Esophagus muscularis mucosa (tissue), 4 donors: Measurements from ENCODE around the gene FBXO4. TPM values are rescaled to one million over a fixed set of nuclear protein-coding genes. Genes with fewer than 3 reads are reported as not detected.

Experiments used
- DNase-seq: peaks from one replicate; pipeline ENCODE4 v3.0.0-alpha.2; 2017; ENCODE audit errors: extremely low spot score
- H3K27ac ChIP-seq, 4 donors: fragments of 200-600 bp; sonication (generic); replicated peaks in 1 of 4; 1 replicate in 3 of 4; 2 replicates in 1 of 4; pipeline ENCODE4 v1.5.1; 2016 to 2019; ENCODE audit warnings: mild to moderate bottlenecking in 1 of 4
- H3K27me3 ChIP-seq, 4 donors: fragments of 200-600 bp; sonication (generic); one replicate each; pipeline versions ENCODE4 v1.5.1 to v1.6.0; 2016 to 2019
- H3K36me3 ChIP-seq, 4 donors: fragments of 200-600 bp; sonication (generic); one replicate each; pipeline ENCODE4 v1.5.1; 2016 to 2019
- H3K4me1 ChIP-seq, 4 donors: fragments of 200-600 bp; sonication (generic); one replicate each; pipeline ENCODE4 v1.5.1; 2016 to 2019
- H3K4me3 ChIP-seq, 4 donors: fragments of 200-600 bp; sonication (generic); 1 replicate in 2 of 4; 2 replicates in 2 of 4; pipeline ENCODE4 v1.5.1; 2016 to 2019; ENCODE audit warnings: mild to moderate bottlenecking in 4 of 4, moderate library complexity in 1 of 4
- H3K9me3 ChIP-seq, 4 donors: fragments of 200-600 bp; sonication (generic); 1 replicate in 3 of 4; 2 replicates in 1 of 4; pipeline ENCODE4 v1.5.1; 2016 to 2019
- CTCF ChIP-seq, 3 experiments: fragments of 200-600 bp in 2 of 3; fragments of 450-650 bp in 1 of 3; sonication (generic) in 2 of 3; IDR thresholded peaks; one replicate each; pipeline ENCODE4 v1.5.1; 2017 to 2019; ENCODE audit warnings: antibody characterized with exemption in 3 of 3, mild to moderate bottlenecking in 2 of 3, moderate library complexity in 1 of 3
- EP300 ChIP-seq: sonication (generic); formaldehyde crosslinking; IDR thresholded peaks from one replicate; pipeline ENCODE4 v1.6.1; 2017; ENCODE audit warnings: antibody characterized with exemption
- POLR2A ChIP-seq: fragments of 450-650 bp; IDR thresholded peaks from one replicate; pipeline ENCODE4 v1.6.1; 2017; ENCODE audit warnings: antibody characterized with exemption, moderate library complexity, mild to moderate bottlenecking, low read depth
- POLR2AphosphoS5 ChIP-seq, 2 donors: sonication (generic); formaldehyde crosslinking; IDR thresholded peaks; one replicate each; pipeline ENCODE4 v1.6.1; 2017; ENCODE audit warnings: antibody characterized with exemption in 2 of 2
- WGBS: methylation state at CpG from one replicate; pipeline ENCODE4 v1.1.5; 2018; 5-methylcytosine and 5-hydroxymethylcytosine counted together
- intact Hi-C: fragments of 100-400 bp; cut with DNase I; formaldehyde crosslinking; loops from one replicate; pipeline ENCODE4 v1.15.1; 2023
- total RNA-seq, 4 donors: library from RNA; depleted of rRNA; stranded (reverse); fragments of >200 nt; gene quantifications; one replicate each; pipeline versions ENCODE4 v1.1.0 to v1.2.1, GENCODE V29; 2016

Gene FBXO4
- total RNA-seq, 4 donors from 2014 or later = 5.1 to 8.8 (median 7.5) TPM

- no peak for DNase-seq
- intact Hi-C loops = no loop called here
- H3K27me3 ChIP-seq = no peaks in the 10 kb centered on the region
- H3K4me3 ChIP-seq = no peak overlapping the region
- no peaks in the 10 kb centered on the region for H3K4me1 ChIP-seq
- peaks cover 0 to 19% (median 4%) of the 10 kb centered on the region in 4 donors for H3K9me3 ChIP-seq
- no peaks in the 10 kb centered on the region for H3K36me3 ChIP-seq
- 90% methylated on average over 22 of the region's 22 CpGs for WGBS
- TF ChIP-seq POLR2AphosphoS5 (IDR thresholded peaks at IDR 0.05) (no peak), POLR2A (no peak), EP300 (no peak), CTCF (IDR thresholded peaks at IDR 0.05) (no peak)
- H3K27ac ChIP-seq = no peak overlapping the region
Measured at GRCh38 chr5:41968153-41968723, 43.2 kb downstream of the FBXO4 start.

GRCh38 chr5:41973087-41973486 is 48.0 kb downstream of the FBXO4 start:
- no peaks in the 10 kb centered on the region for H3K4me1 ChIP-seq
- H3K27ac ChIP-seq = no peak overlapping the region
- no peaks in the 10 kb centered on the region for H3K27me3 ChIP-seq
- H3K4me3 ChIP-seq = no peak overlapping the region
- no peak for DNase-seq
- H3K36me3 ChIP-seq = no peaks in the 10 kb centered on the region
- H3K9me3 ChIP-seq = peaks cover 0 to 14% (median 4%) of the 10 kb centered on the region in 4 donors
- intact Hi-C loops = no loop called here
- WGBS = 88% methylated on average over 3 of the region's 3 CpGs
- TF ChIP-seq CTCF (IDR thresholded peaks at IDR 0.05) = no peak
- no peak for TF ChIP-seq POLR2AphosphoS5 (IDR thresholded peaks at IDR 0.05)
- no peak for TF ChIP-seq EP300
- no peak for TF ChIP-seq POLR2A

- H3K4me1 ChIP-seq = no peaks in the 10 kb centered on the region
- no peak overlapping the region for H3K27ac ChIP-seq
- H3K4me3 ChIP-seq = no peak overlapping the region
- H3K36me3 ChIP-seq = no peaks in the 10 kb centered on the region
- H3K27me3 ChIP-seq = no peaks in the 10 kb centered on the region
- intact Hi-C loops = no loop called here
- WGBS = 65% methylated on average over 2 of the region's 2 CpGs
- peaks cover 0 to 12% (median 4%) of the 10 kb centered on the region in 4 donors for H3K9me3 ChIP-seq
- no peak for TF ChIP-seq POLR2AphosphoS5 (IDR thresholded peaks at IDR 0.05)
- no peak for TF ChIP-seq EP300
- no peak for TF ChIP-seq POLR2A
- TF ChIP-seq CTCF (IDR thresholded peaks at IDR 0.05) = no peak
- no peak for DNase-seq
Measured at GRCh38 chr5:41973887-41974286, 48.8 kb downstream of the FBXO4 start.

- 92% methylated on average over 1 of the region's 1 CpG for WGBS
- intact Hi-C loops = no loop called here
- H3K27ac ChIP-seq = no peak overlapping the region
- H3K27me3 ChIP-seq = no peaks in the 10 kb centered on the region
- no peak for TF ChIP-seq POLR2AphosphoS5 (IDR thresholded peaks at IDR 0.05)
- no peak for TF ChIP-seq POLR2A
- TF ChIP-seq CTCF (IDR thresholded peaks at IDR 0.05) = no peak
- no peak for TF ChIP-seq EP300
- no peak for DNase-seq
- no peaks in the 10 kb centered on the region for H3K4me1 ChIP-seq
- no peaks in the 10 kb centered on the region for H3K36me3 ChIP-seq
- H3K9me3 ChIP-seq = no peaks in the 10 kb centered on the region
- H3K4me3 ChIP-seq = no peak overlapping the region
Measured at GRCh38 chr5:41978676-41979075, 53.6 kb downstream of the FBXO4 start.

- 19% methylated on average over 2 of the region's 2 CpGs for WGBS
- Histone ChIP-seq H3K36me3 (no peaks in the 10 kb centered on the region), H3K9me3 (no peaks in the 10 kb centered on the region), H3K4me3 (no peak overlapping the region), H3K4me1 (no peaks in the 10 kb centered on the region), H3K27me3 (no peaks in the 10 kb centered on the region), H3K27ac (no peak overlapping the region)
- TF ChIP-seq POLR2A = no peak
- TF ChIP-seq EP300 = no peak
- TF ChIP-seq CTCF (IDR thresholded peaks at IDR 0.05) = no peak
- no peak for TF ChIP-seq POLR2AphosphoS5 (IDR thresholded peaks at IDR 0.05)
- intact Hi-C loops = no loop called here
- no peak for DNase-seq
Measured at GRCh38 chr5:41980396-41980795, 55.3 kb downstream of the FBXO4 start.
